Osteoblast (primary cell): ENCODE measurements around the gene RFC2. TPM values are rescaled to one million over a fixed set of nuclear protein-coding genes. Genes with fewer than 3 reads are reported as not detected.
"Not testable (repeated sequence)": the region's sequence is repeated elsewhere in the genome, so short reads cannot be mapped to it uniquely, and the experiment has no call there.

Experiments used
- DNase-seq: peaks from one replicate; pipeline ENCODE4 v3.0.0; 2011; ENCODE audit warnings: low spot score, mixed read lengths; ENCODE audit not compliant: insufficient read length; ENCODE audit errors: missing footprints
- H2AFZ ChIP-seq: 2 replicates; pipeline ENCODE4 v1.6.0; 2011; ENCODE audit warnings: mild to moderate bottlenecking, low read length
- H3K27ac ChIP-seq: 2 replicates; pipeline ENCODE4 v1.5.1; 2011; ENCODE audit warnings: mild to moderate bottlenecking, low read depth, low read length, moderate library complexity
- H3K27me3 ChIP-seq: 2 replicates; pipeline ENCODE4 v1.6.0; 2012; ENCODE audit warnings: mild to moderate bottlenecking, control low read depth, inconsistent platforms, low read length, moderate library complexity; ENCODE audit not compliant: insufficient read depth
- H3K36me3 ChIP-seq: 2 replicates; pipeline ENCODE4 v1.5.1; 2011; ENCODE audit warnings: mild to moderate bottlenecking, low read length, control low read depth, moderate library complexity; ENCODE audit not compliant: insufficient read depth
- H3K4me1 ChIP-seq: 2 replicates; pipeline ENCODE4 v1.5.1; 2011; ENCODE audit warnings: mild to moderate bottlenecking, low read length, control low read depth, moderate library complexity; ENCODE audit not compliant: insufficient read depth
- H3K4me2 ChIP-seq: 2 replicates; pipeline ENCODE4 v1.6.0; 2011; ENCODE audit warnings: mild to moderate bottlenecking, low read length; ENCODE audit not compliant: insufficient read depth
- H3K4me3 ChIP-seq: fragments of 200-600 bp; sonication (generic); 3 replicates; pipeline ENCODE4 v1.5.1; 2012; ENCODE audit warnings: mild to moderate bottlenecking, low read length, inconsistent platforms; ENCODE audit not compliant: insufficient read depth
- H3K79me2 ChIP-seq: 2 replicates; pipeline ENCODE4 v1.6.0; 2012; ENCODE audit warnings: mild to moderate bottlenecking, low read length, control low read depth, inconsistent platforms; ENCODE audit not compliant: insufficient read depth
- H3K9me3 ChIP-seq: 2 replicates; pipeline ENCODE4 v1.5.1; 2011; ENCODE audit warnings: low read depth, low read length, control low read depth
- H4K20me1 ChIP-seq: 2 replicates; pipeline ENCODE4 v1.6.0; 2012; ENCODE audit warnings: mild to moderate bottlenecking, low read length, control low read depth; ENCODE audit not compliant: insufficient read depth
- CTCF ChIP-seq: IDR thresholded peaks from 2 replicates; pipeline ENCODE4 v1.5.1; 2011; ENCODE audit warnings: mild to moderate bottlenecking, low read depth, low read length, moderate library complexity; ENCODE audit errors: extremely low read depth
- total RNA-seq: library from RNA; depleted of rRNA; stranded (reverse); fragments of >200 nt; gene quantifications from 2 replicates; pipeline ENCODE4 v1.2.3, GENCODE V29; 2012

RFC2 gene
- total RNA-seq, 1 donor = 12.3 TPM

- H3K36me3 ChIP-seq = no peaks in the 10 kb centered on the region
- no peaks in the 10 kb centered on the region for H3K9me3 ChIP-seq
- no peaks in the 10 kb centered on the region for H3K27me3 ChIP-seq
- H4K20me1 ChIP-seq = no peaks in the 10 kb centered on the region
- no peak overlapping the region for H3K4me2 ChIP-seq
- H3K79me2 ChIP-seq = no peaks in the 10 kb centered on the region
- H3K4me1 ChIP-seq = peaks cover 8% of the 10 kb centered on the region
- no peak overlapping the region for H3K27ac ChIP-seq
- no peak overlapping the region for H2AFZ ChIP-seq
- no peak overlapping the region for H3K4me3 ChIP-seq
- TF ChIP-seq CTCF = no peak
- peak; percentile 82 for DNase-seq
Measured at GRCh38 chr7:74214816-74215630, 39.2 kb downstream of the RFC2 start.

GRCh38 chr7:74212661-74213060 lies 41.5 kb downstream of the RFC2 start:
- Histone ChIP-seq H3K9me3 (no peaks in the 10 kb centered on the region), H3K79me2 (no peaks in the 10 kb centered on the region), H4K20me1 (no peaks in the 10 kb centered on the region), H3K4me3 (no peak overlapping the region), H3K27me3 (no peaks in the 10 kb centered on the region), H3K36me3 (no peaks in the 10 kb centered on the region), H3K27ac (no peak overlapping the region), H3K4me2 (no peak overlapping the region), H2AFZ (no peak overlapping the region), H3K4me1 (peaks cover 13% of the 10 kb centered on the region)
- no peak for TF ChIP-seq CTCF
- DNase-seq = no peak

GRCh38 chr7:74208241-74208640 lies 46.0 kb downstream of the RFC2 start:
- not testable (repeated sequence) for H3K36me3 ChIP-seq, H3K4me3 ChIP-seq, H3K4me2 ChIP-seq, H3K79me2 ChIP-seq, H3K9me3 ChIP-seq, H3K27me3 ChIP-seq, H4K20me1 ChIP-seq, H2AFZ ChIP-seq, DNase-seq, H3K4me1 ChIP-seq, H3K27ac ChIP-seq

- H3K27ac ChIP-seq = no peak overlapping the region
- H3K27me3 ChIP-seq = no peaks in the 10 kb centered on the region
- H3K36me3 ChIP-seq = no peaks in the 10 kb centered on the region
- DNase-seq = no peak
- H4K20me1 ChIP-seq = peaks cover 3% of the 10 kb centered on the region
- TF ChIP-seq CTCF = no peak
- no peaks in the 10 kb centered on the region for H3K79me2 ChIP-seq
- H3K9me3 ChIP-seq = no peaks in the 10 kb centered on the region
- H3K4me2 ChIP-seq = no peak overlapping the region
- H3K4me1 ChIP-seq = peaks cover 5% of the 10 kb centered on the region
- no peak overlapping the region for H2AFZ ChIP-seq
- no peak overlapping the region for H3K4me3 ChIP-seq
Measured at GRCh38 chr7:74207586-74207985, 46.6 kb downstream of the RFC2 start.
